Activated gamma-delta T cell treated with anti-CD3 and anti-CD28 coated beads, Interleukin-2, amount 50 U/mL, for 16 hours (primary cell): ENCODE results near the gene ACP4.
"Not testable (repeated sequence)": the region's sequence is repeated elsewhere in the genome, so short reads cannot be mapped to it uniquely, and the experiment has no call there.

Experiments
- DNase-seq: peaks from one replicate; pipeline ENCODE4 v3.0.0-alpha.2; 2020; ENCODE audit warnings: low read depth

Gene ACP4

GRCh38 chr19:50777261-50777660, 13.0 kb upstream of the ACP4 start:
- no peak for DNase-seq

- no peak for DNase-seq
Observed at GRCh38 chr19:50777830-50778303, 12.3 kb upstream of the ACP4 start.

GRCh38 chr19:50778906-50779430, 11.2 kb upstream of the ACP4 start:
- DNase-seq = no peak

GRCh38 chr19:50779504-50780457, 10.4 kb upstream of the ACP4 start:
- DNase-seq = no peak

- DNase-seq = no peak
Observed at GRCh38 chr19:50780753-50781435, 9.3 kb upstream of the ACP4 start.

- not testable (repeated sequence) for DNase-seq
Observed at GRCh38 chr19:50783848-50784152, 6.4 kb upstream of the ACP4 start.

GRCh38 chr19:50784710-50785109, 5.5 kb upstream of the ACP4 start:
- no peak for DNase-seq

GRCh38 chr19:50785329-50785728, 4.9 kb upstream of the ACP4 start:
- no peak for DNase-seq

GRCh38 chr19:50790922-50791467, 780 bp downstream of the ACP4 start:
- DNase-seq = no peak

GRCh38 chr19:50791594-50792271, 1.5 kb downstream of the ACP4 start:
- DNase-seq = no peak

- no peak for DNase-seq
Observed at GRCh38 chr19:50792272-50793250, 2.3 kb downstream of the ACP4 start.

GRCh38 chr19:50793558-50794065, 3.4 kb downstream of the ACP4 start:
- no peak for DNase-seq

- no peak for DNase-seq
Observed at GRCh38 chr19:50794074-50794875, 4.1 kb downstream of the ACP4 start.

GRCh38 chr19:50794876-50795663, 4.9 kb downstream of the ACP4 start:
- no peak for DNase-seq

GRCh38 chr19:50795664-50796073, 5.5 kb downstream of the ACP4 start:
- no peak for DNase-seq

GRCh38 chr19:50796128-50796633, 6.0 kb downstream of the ACP4 start:
- no peak for DNase-seq

- no peak for DNase-seq
Observed at GRCh38 chr19:50796634-50797428, 6.6 kb downstream of the ACP4 start.

GRCh38 chr19:50797429-50797780, 7.2 kb downstream of the ACP4 start:
- no peak for DNase-seq
